Common myeloid progenitor, CD34-positive (primary cell): ENCODE data around the gene BEND3.

Source experiments
- CTCF ChIA-PET: fragments of 350-600 bp; sonication (Branson Sonifier 250); formaldehyde crosslinking; loops from one replicate; lab custom pipeline; 2021; ENCODE audit warnings: antibody characterized with exemption; lab: Charles Lee
- POLR2A ChIA-PET: fragments of 350-600 bp; sonication (Branson Sonifier 250); formaldehyde crosslinking; loops from one replicate; lab custom pipeline; 2021; ENCODE audit warnings: antibody characterized with exemption; lab: Charles Lee
- DNase-seq, 3 donors: peaks; one replicate each; pipeline versions ENCODE4 v3.0.0 to v3.0.0-alpha.2; 2013
- H3K27ac ChIP-seq, 2 experiments: 1 replicate in 1 of 2; 2 replicates in 1 of 2; pipeline ENCODE4 v1.7.0; 2013; ENCODE audit warnings: inconsistent platforms in 2 of 2, low read length in 2 of 2, mild to moderate bottlenecking in 2 of 2, low read depth in 1 of 2, moderate library complexity in 1 of 2; ENCODE audit not compliant: severe bottlenecking in 2 of 2, insufficient read depth in 1 of 2, poor library complexity in 1 of 2
- H3K27me3 ChIP-seq, 5 experiments: replicated peaks in 2 of 5; 1 replicate in 3 of 5; 2 replicates in 2 of 5; pipeline versions ENCODE4 v1.6.1 to v1.7.0; 2013; ENCODE audit warnings: low read length in 4 of 5, mild to moderate bottlenecking in 2 of 5, moderate library complexity in 2 of 5, inconsistent platforms in 1 of 5; ENCODE audit not compliant: insufficient read depth in 5 of 5, control insufficient read depth in 4 of 5
- H3K36me3 ChIP-seq, 4 experiments: 1 replicate in 2 of 4; 2 replicates in 2 of 4; pipeline versions ENCODE4 v1.6.1 to v1.7.0; 2013; ENCODE audit warnings: low read length in 3 of 4, control low read depth in 1 of 4, mild to moderate bottlenecking in 1 of 4; ENCODE audit not compliant: control insufficient read depth in 4 of 4, insufficient read depth in 4 of 4
- H3K4me1 ChIP-seq, 4 experiments: 1 replicate in 3 of 4; 2 replicates in 1 of 4; pipeline versions ENCODE4 v1.6.1 to v1.7.1; 2013; ENCODE audit warnings: low read length in 3 of 4, mild to moderate bottlenecking in 3 of 4, control low read depth in 1 of 4, inconsistent platforms in 1 of 4, moderate library complexity in 1 of 4; ENCODE audit not compliant: control insufficient read depth in 4 of 4, insufficient read depth in 4 of 4; ENCODE audit errors: control extremely low read depth in 1 of 4
- H3K4me3 ChIP-seq, 7 experiments: 1 replicate in 4 of 7; 2 replicates in 3 of 7; pipeline versions ENCODE4 v1.5.1 to v1.7.0; 2013; ENCODE audit warnings: mild to moderate bottlenecking in 7 of 7, low read length in 6 of 7, moderate library complexity in 6 of 7, inconsistent platforms in 2 of 7, low read depth in 2 of 7, control low read depth in 1 of 7; ENCODE audit not compliant: insufficient read depth in 4 of 7, control insufficient read depth in 1 of 7; ENCODE audit errors: extremely low read depth in 1 of 7
- H3K9me3 ChIP-seq, 5 experiments: 1 replicate in 4 of 5; 2 replicates in 1 of 5; pipeline versions ENCODE4 v1.6.1 to v1.7.1; 2013; ENCODE audit warnings: low read length in 4 of 5, mild to moderate bottlenecking in 2 of 5, inconsistent platforms in 1 of 5, low read depth in 1 of 5, moderate library complexity in 1 of 5; ENCODE audit not compliant: control insufficient read depth in 4 of 5, insufficient read depth in 2 of 5; ENCODE audit errors: control extremely low read depth in 1 of 5
- WGBS: methylation state at CpG from one replicate; pipeline ENCODE4 v1.1.5; 2013; ENCODE audit not compliant: insufficient coverage; 5-methylcytosine and 5-hydroxymethylcytosine counted together

BEND3 gene

GRCh38 chr6:107115695-107116327 lies 496 bp upstream of the BEND3 start:
- POLR2A ChIA-PET: no interaction called here
- peaks cover 3 to 36% (median 20%) of the 10 kb centered on the region in 4 experiments for H3K4me1 ChIP-seq
- CTCF ChIA-PET: interaction anchor here (0.7 to 1.9 kb wide), 7 partner anchors 14 to 606 kb away, joined by 3 to 5 read pairs (median 3); partner anchors contain the start of gene MTRES1

GRCh38 chr6:107114213-107114925 lies 946 bp downstream of the BEND3 start:
- Histone ChIP-seq H3K4me3 (peak overlapping the region; percentile 36 to 78 (median 49)), H3K27ac (no peak overlapping the region), H3K4me1 (peaks cover 5 to 50% (median 30%) of the 10 kb centered on the region in 4 experiments), H3K9me3 (no peaks in the 10 kb centered on the region), H3K27me3 (peaks cover 0 to 28% (median 8%) of the 10 kb centered on the region in 5 experiments), H3K36me3 (no peaks in the 10 kb centered on the region)
- peak; percentile 73 to 80 (median 74) for DNase-seq
- ChIA-PET POLR2A (interaction anchor here (0.6 kb wide), 1 partner anchor 18 kb away, joined by 3 read pairs; no protein-coding TSS in a partner anchor), CTCF (interaction anchor here (0.6 to 2.1 kb wide), 8 partner anchors 12 to 92 kb away, joined by 3 to 7 read pairs (median 4); no protein-coding TSS in a partner anchor)
- WGBS: under 1% methylated on average over 108 of the region's 116 CpGs

More at GRCh38 chr6:107115695-107116327, 496 bp upstream of the BEND3 start:
- DNase-seq: peak in 2 of 3 donors; percentile 39 to 54
- no peaks in the 10 kb centered on the region for H3K36me3 ChIP-seq
- H3K27ac ChIP-seq: no peak overlapping the region
- peak overlapping the region; percentile 34 to 78 (median 69) for H3K4me3 ChIP-seq
- H3K9me3 ChIP-seq: no peaks in the 10 kb centered on the region
- H3K27me3 ChIP-seq: peaks cover 0 to 28% (median 8%) of the 10 kb centered on the region in 5 experiments
- under 1% methylated on average over 33 of the region's 45 CpGs for WGBS

GRCh38 chr6:107110200-107110599 lies 5.1 kb downstream of the BEND3 start:
- POLR2A ChIA-PET: interaction anchor here (0.6 kb wide), 1 partner anchor 658 kb away, joined by 3 read pairs; no protein-coding TSS in a partner anchor
- WGBS: 0% methylated on average over 1 of the region's 1 CpG
- Histone ChIP-seq H3K4me1 (peaks cover 2 to 38% (median 17%) of the 10 kb centered on the region in 4 experiments), H3K4me3 (no peak overlapping the region), H3K27me3 (no peaks in the 10 kb centered on the region), H3K9me3 (no peaks in the 10 kb centered on the region), H3K36me3 (no peaks in the 10 kb centered on the region), H3K27ac (no peak overlapping the region)
- peak; percentile 71 to 91 (median 85) for DNase-seq
- CTCF ChIA-PET: interaction anchor here (0.7 to 2.0 kb wide), 5 partner anchors 11 to 76 kb away, joined by 3 to 6 read pairs (median 3); no protein-coding TSS in a partner anchor

GRCh38 chr6:107108201-107108890 lies 7.0 kb downstream of the BEND3 start:
- H3K4me3 ChIP-seq: no peak overlapping the region
- CTCF ChIA-PET: interaction anchor here (1.0 kb wide), 1 partner anchor 23 kb away, joined by 3 read pairs; no protein-coding TSS in a partner anchor
- POLR2A ChIA-PET: no interaction called here

GRCh38 chr6:107107791-107108190 lies 7.5 kb downstream of the BEND3 start:
- ChIA-PET POLR2A (no interaction called here), CTCF (interaction anchor here (1.0 kb wide), 1 partner anchor 23 kb away, joined by 3 read pairs; no protein-coding TSS in a partner anchor)
- no peaks in the 10 kb centered on the region for H3K27me3 ChIP-seq
- H3K27ac ChIP-seq: no peak overlapping the region
- no peaks in the 10 kb centered on the region for H3K36me3 ChIP-seq
- no peak for DNase-seq
- no peaks in the 10 kb centered on the region for H3K9me3 ChIP-seq
- peaks cover 2 to 31% (median 11%) of the 10 kb centered on the region in 4 experiments for H3K4me1 ChIP-seq
- no peak overlapping the region for H3K4me3 ChIP-seq
- 94% methylated on average over 4 of the region's 4 CpGs for WGBS

More at GRCh38 chr6:107108201-107108890, 7.0 kb downstream of the BEND3 start:
- Histone ChIP-seq H3K27ac (no peak overlapping the region), H3K9me3 (no peaks in the 10 kb centered on the region), H3K36me3 (no peaks in the 10 kb centered on the region), H3K27me3 (no peaks in the 10 kb centered on the region), H3K4me1 (peaks cover 2 to 31% (median 11%) of the 10 kb centered on the region in 4 experiments)
- no peak for DNase-seq
- WGBS: 98% methylated on average over 15 of the region's 17 CpGs

GRCh38 chr6:107106165-107106564 lies 9.2 kb downstream of the BEND3 start:
- CTCF ChIA-PET: interaction anchor here (1.7 kb wide), 1 partner anchor 78 kb away, joined by 5 read pairs; the partner anchor contains the start of gene MTRES1

More at GRCh38 chr6:107106165-107106564, 9.2 kb downstream of the BEND3 start:
- POLR2A ChIA-PET: interaction anchor here (0.7 kb wide), 1 partner anchor 9 kb away, joined by 3 read pairs; no protein-coding TSS in a partner anchor
- no peaks in the 10 kb centered on the region for H3K9me3 ChIP-seq
- WGBS: 100% methylated on average over 1 of the region's 3 CpGs
- H3K4me3 ChIP-seq: no peak overlapping the region
- peaks cover 2 to 31% (median 11%) of the 10 kb centered on the region in 4 experiments for H3K4me1 ChIP-seq
- H3K27ac ChIP-seq: no peak overlapping the region
- DNase-seq: no peak
- H3K27me3 ChIP-seq: no peaks in the 10 kb centered on the region
- no peaks in the 10 kb centered on the region for H3K36me3 ChIP-seq
